Measurements from ENCODE around the gene S100A13.

Gene S100A13

GRCh38 chr1:153626477-153626903 lies 815 bp downstream of the S100A13 start:
- no peak for DNase-seq

- no peak for DNase-seq
Measured at GRCh38 chr1:153624965-153625611, 2.2 kb downstream of the S100A13 start.

- DNase-seq: no peak
Measured at GRCh38 chr1:153623101-153623500, 4.2 kb downstream of the S100A13 start.

GRCh38 chr1:153619171-153619570 lies 8.1 kb downstream of the S100A13 start:
- no peak for DNase-seq

GRCh38 chr1:153617663-153618062 lies 9.6 kb downstream of the S100A13 start:
- no peak for DNase-seq

- DNase-seq: no peak
Measured at GRCh38 chr1:153616917-153617311, 10.4 kb downstream of the S100A13 start.

- DNase-seq: no peak
Measured at GRCh38 chr1:153616144-153616916, 11.0 kb downstream of the S100A13 start, which contains the start of gene S100A14. S100A14 (minus strand) TSS chr1:153616325; CDS start chr1:153615858, 467 bp downstream.

GRCh38 chr1:153615406-153615805 lies 11.9 kb downstream of the S100A13 start:
- DNase-seq: no peak

GRCh38 chr1:153614906-153615305 lies 12.4 kb downstream of the S100A13 start:
- no peak for DNase-seq

- DNase-seq: no peak
Measured at GRCh38 chr1:153614189-153614900, 13.0 kb downstream of the S100A13 start.

GRCh38 chr1:153613406-153613805 lies 13.9 kb downstream of the S100A13 start:
- no peak for DNase-seq

GRCh38 chr1:153612755-153613331 lies 14.5 kb downstream of the S100A13 start, which contains the start of gene S100A16:
S100A16 (minus strand) TSS chr1:153613137; CDS start chr1:153608151, 4,986 bp downstream.
- DNase-seq: no peak

GRCh38 chr1:153612111-153612754 lies 15.1 kb downstream of the S100A13 start:
- no peak for DNase-seq

- DNase-seq: no peak
Measured at GRCh38 chr1:153611356-153611755, 15.9 kb downstream of the S100A13 start.

- no peak for DNase-seq
Measured at GRCh38 chr1:153610811-153611301, 16.4 kb downstream of the S100A13 start.

GRCh38 chr1:153610334-153610733 lies 17.0 kb downstream of the S100A13 start:
- no peak for DNase-seq

GRCh38 chr1:153609585-153609907 lies 17.8 kb downstream of the S100A13 start:
- DNase-seq: no peak

GRCh38 chr1:153608742-153609584 lies 18.3 kb downstream of the S100A13 start:
- DNase-seq: no peak

GRCh38 chr1:153608089-153608682 lies 19.1 kb downstream of the S100A13 start:
- no peak for DNase-seq

- no peak for DNase-seq
Measured at GRCh38 chr1:153607381-153607780, 19.9 kb downstream of the S100A13 start.

- DNase-seq: no peak
Measured at GRCh38 chr1:153606194-153606593, 21.1 kb downstream of the S100A13 start.

Data from central memory CD4-positive, alpha-beta T cell (primary cell).